ENCODE results near the gene CHST4.
"Not testable (repeated sequence)": the region's sequence is repeated elsewhere in the genome, so short reads cannot be mapped to it uniquely, and the experiment has no call there.

The CHST4 gene

GRCh38 chr16:71524566-71525553 is 1.4 kb upstream of the CHST4 start:
- DNase-seq: no peak

- DNase-seq: no peak
Measured at GRCh38 chr16:71528257-71528656, 2.0 kb downstream of the CHST4 start.

GRCh38 chr16:71528863-71529262 is 2.6 kb downstream of the CHST4 start:
- DNase-seq: no peak

- no peak for DNase-seq
Measured at GRCh38 chr16:71532366-71532765, 6.1 kb downstream of the CHST4 start.

- no peak for DNase-seq
Measured at GRCh38 chr16:71536752-71537499, 10.7 kb downstream of the CHST4 start.

- peak; percentile 38 for DNase-seq
Measured at GRCh38 chr16:71537643-71538042, 11.4 kb downstream of the CHST4 start.

- DNase-seq: no peak
Measured at GRCh38 chr16:71542377-71542776, 16.2 kb downstream of the CHST4 start.

- DNase-seq: no peak
Measured at GRCh38 chr16:71547168-71547567, 20.9 kb downstream of the CHST4 start.

GRCh38 chr16:71552698-71553503 is 26.7 kb downstream of the CHST4 start:
- peak; percentile 13 for DNase-seq

- peak; percentile 29 for DNase-seq
Measured at GRCh38 chr16:71555230-71555891, 29.1 kb downstream of the CHST4 start.

- no peak for DNase-seq
Measured at GRCh38 chr16:71557299-71557698, 31.1 kb downstream of the CHST4 start.

- DNase-seq: no peak
Measured at GRCh38 chr16:71557954-71558582, 31.8 kb downstream of the CHST4 start.

GRCh38 chr16:71559855-71560254 is 33.6 kb downstream of the CHST4 start:
- no peak for DNase-seq

GRCh38 chr16:71561886-71562285 is 35.7 kb downstream of the CHST4 start:
- DNase-seq: not testable (repeated sequence)

GRCh38 chr16:71562552-71562951 is 36.3 kb downstream of the CHST4 start:
- DNase-seq: no peak

GRCh38 chr16:71564335-71564967 is 38.2 kb downstream of the CHST4 start:
- no peak for DNase-seq

- DNase-seq: no peak
Measured at GRCh38 chr16:71565812-71566700, 39.8 kb downstream of the CHST4 start.

GRCh38 chr16:71567931-71568330 is 41.7 kb downstream of the CHST4 start:
- no peak for DNase-seq

- no peak for DNase-seq
Measured at GRCh38 chr16:71568551-71568950, 42.3 kb downstream of the CHST4 start.

GRCh38 chr16:71569621-71570020 is 43.4 kb downstream of the CHST4 start:
- DNase-seq: no peak

Data from NCI-H226 (cell line).